ENCODE results near the gene MACROH2A2. TPM values are rescaled to one million over a fixed set of nuclear protein-coding genes. Genes with fewer than 3 reads are reported as not detected.

MACROH2A2 gene
- total RNA-seq, 1 donor from 2014 or later: 143 TPM

GRCh38 chr10:70111496-70111895 lies 58.9 kb downstream of the MACROH2A2 start:
- H3K27ac Mint-ChIP-seq: peak overlapping the region; percentile 88
- no peaks in the 10 kb centered on the region for H3K9me3 Mint-ChIP-seq (ENCODE audit: low read depth)
- H3K36me3 Mint-ChIP-seq (ENCODE audit: insufficient read depth): peaks cover 28% of the 10 kb centered on the region
- H3K4me3 Mint-ChIP-seq (ENCODE audit: low read depth): no peak overlapping the region
- peaks cover 2% of the 10 kb centered on the region for H3K4me1 Mint-ChIP-seq (ENCODE audit: low read depth)
- TF ChIP-seq, protein P1, sequence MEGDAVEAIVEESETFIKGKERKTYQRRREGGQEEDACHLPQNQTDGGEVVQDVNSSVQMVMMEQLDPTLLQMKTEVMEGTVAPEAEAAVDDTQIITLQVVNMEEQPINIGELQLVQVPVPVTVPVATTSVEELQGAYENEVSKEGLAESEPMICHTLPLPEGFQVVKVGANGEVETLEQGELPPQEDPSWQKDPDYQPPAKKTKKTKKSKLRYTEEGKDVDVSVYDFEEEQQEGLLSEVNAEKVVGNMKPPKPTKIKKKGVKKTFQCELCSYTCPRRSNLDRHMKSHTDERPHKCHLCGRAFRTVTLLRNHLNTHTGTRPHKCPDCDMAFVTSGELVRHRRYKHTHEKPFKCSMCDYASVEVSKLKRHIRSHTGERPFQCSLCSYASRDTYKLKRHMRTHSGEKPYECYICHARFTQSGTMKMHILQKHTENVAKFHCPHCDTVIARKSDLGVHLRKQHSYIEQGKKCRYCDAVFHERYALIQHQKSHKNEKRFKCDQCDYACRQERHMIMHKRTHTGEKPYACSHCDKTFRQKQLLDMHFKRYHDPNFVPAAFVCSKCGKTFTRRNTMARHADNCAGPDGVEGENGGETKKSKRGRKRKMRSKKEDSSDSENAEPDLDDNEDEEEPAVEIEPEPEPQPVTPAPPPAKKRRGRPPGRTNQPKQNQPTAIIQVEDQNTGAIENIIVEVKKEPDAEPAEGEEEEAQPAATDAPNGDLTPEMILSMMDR (IDR thresholded peaks at IDR 0.05; ENCODE audit: unreplicated experiment): no peak
- no peak for DNase-seq (ENCODE audit: low spot score, unreplicated experiment)
- no peaks in the 10 kb centered on the region for H3K27me3 Mint-ChIP-seq

DNA sequence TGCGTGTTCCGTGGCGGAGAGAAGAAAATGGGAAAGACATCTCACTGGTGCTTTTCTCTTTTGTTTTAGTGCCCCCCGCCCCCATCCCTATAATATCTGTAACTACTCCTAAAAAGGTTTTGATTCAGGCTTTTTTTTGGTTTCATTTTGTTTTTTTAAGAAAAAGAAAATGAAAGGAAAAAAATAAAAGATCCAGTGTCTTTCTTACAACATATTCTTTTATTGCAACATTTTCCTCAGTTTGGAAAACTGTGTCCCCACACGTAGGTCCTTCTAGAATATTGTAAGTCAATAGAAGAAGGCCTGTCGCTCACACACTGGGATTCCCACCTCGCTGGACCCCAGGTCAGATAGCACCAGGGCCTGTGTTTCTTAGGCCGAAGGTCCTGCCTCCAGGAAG lies 59.4 kb downstream of the MACROH2A2 start:
- H3K27me3 Mint-ChIP-seq: no peaks in the 10 kb centered on the region
- peaks cover 28% of the 10 kb centered on the region for H3K36me3 Mint-ChIP-seq (ENCODE audit: insufficient read depth)
- DNase-seq (ENCODE audit: low spot score, unreplicated experiment): no peak
- H3K4me1 Mint-ChIP-seq (ENCODE audit: low read depth): peaks cover 2% of the 10 kb centered on the region
- TF ChIP-seq, protein P1 (IDR thresholded peaks at IDR 0.05; ENCODE audit: unreplicated experiment): no peak
- no peak overlapping the region for H3K4me3 Mint-ChIP-seq (ENCODE audit: low read depth)
- H3K9me3 Mint-ChIP-seq (ENCODE audit: low read depth): no peaks in the 10 kb centered on the region
- peak overlapping the region; percentile 52 for H3K27ac Mint-ChIP-seq

GRCh38 chr10:70114902-70115301 lies 62.3 kb downstream of the MACROH2A2 start:
- H3K36me3 Mint-ChIP-seq (ENCODE audit: insufficient read depth): peaks cover 24% of the 10 kb centered on the region
- DNase-seq (ENCODE audit: low spot score, unreplicated experiment): no peak
- TF ChIP-seq, protein P1 (IDR thresholded peaks at IDR 0.05; ENCODE audit: unreplicated experiment): no peak
- H3K27ac Mint-ChIP-seq: no peak overlapping the region
- no peak overlapping the region for H3K4me3 Mint-ChIP-seq (ENCODE audit: low read depth)
- H3K4me1 Mint-ChIP-seq (ENCODE audit: low read depth): peaks cover 6% of the 10 kb centered on the region
- no peaks in the 10 kb centered on the region for H3K9me3 Mint-ChIP-seq (ENCODE audit: low read depth)
- no peaks in the 10 kb centered on the region for H3K27me3 Mint-ChIP-seq

GRCh38 chr10:70115948-70116682 lies 63.5 kb downstream of the MACROH2A2 start:
- Mint-ChIP-seq H3K27ac (peak overlapping the region; percentile 3), H3K4me1 (ENCODE audit: low read depth) (peaks cover 12% of the 10 kb centered on the region), H3K9me3 (ENCODE audit: low read depth) (no peaks in the 10 kb centered on the region), H3K27me3 (no peaks in the 10 kb centered on the region), H3K36me3 (ENCODE audit: insufficient read depth) (peaks cover 24% of the 10 kb centered on the region), H3K4me3 (ENCODE audit: low read depth) (no peak overlapping the region)
- TF ChIP-seq, protein P1 (IDR thresholded peaks at IDR 0.05; ENCODE audit: unreplicated experiment): peak; percentile 93
- DNase-seq (ENCODE audit: low spot score, unreplicated experiment): peak; percentile 49

DNA sequence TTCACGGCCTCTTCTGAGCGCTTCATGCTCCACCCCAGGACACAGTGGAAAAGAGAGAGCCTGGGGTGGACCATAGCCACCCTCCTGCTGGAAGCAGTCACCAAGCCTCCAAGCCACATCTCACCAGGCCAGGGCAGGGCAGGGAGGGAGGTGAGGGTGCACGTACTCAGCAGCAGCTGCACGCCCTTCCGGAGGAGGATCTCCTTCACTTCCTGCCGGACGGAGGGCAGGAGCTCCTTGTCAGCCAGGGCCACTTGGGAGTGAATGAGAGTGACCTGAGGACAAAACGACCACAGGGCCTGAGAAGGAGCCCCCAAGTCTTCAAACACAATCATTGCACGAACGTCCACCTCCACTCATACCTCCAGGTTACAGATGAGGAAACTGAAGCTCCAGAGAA lies 65.0 kb downstream of the MACROH2A2 start:
- Mint-ChIP-seq H3K4me1 (ENCODE audit: low read depth) (peaks cover 12% of the 10 kb centered on the region), H3K27me3 (no peaks in the 10 kb centered on the region), H3K36me3 (ENCODE audit: insufficient read depth) (peaks cover 20% of the 10 kb centered on the region), H3K4me3 (ENCODE audit: low read depth) (no peak overlapping the region), H3K9me3 (ENCODE audit: low read depth) (no peaks in the 10 kb centered on the region), H3K27ac (no peak overlapping the region)
- DNase-seq (ENCODE audit: low spot score, unreplicated experiment): no peak
- TF ChIP-seq, protein P1 (IDR thresholded peaks at IDR 0.05; ENCODE audit: unreplicated experiment): no peak
